Neural cell (in vitro differentiated cells): Measurements from ENCODE around the gene MRPS34. TPM values are rescaled to one million over a fixed set of nuclear protein-coding genes. Genes with fewer than 3 reads are reported as not detected.

ENCODE experiments used
- H2AFZ ChIP-seq: fragments of 200-600, 300-800 bp; sonication (generic), shearing (Covaris generic); 2 replicates; pipeline ENCODE4 v1.6.0; 2014; ENCODE audit warnings: low read depth, mild to moderate bottlenecking, antibody characterized with exemption, low read length, moderate library complexity
- H3F3A ChIP-seq: fragments of 200-600 bp; shearing (Covaris generic); 2 replicates; pipeline ENCODE4 v1.6.1; 2016; ENCODE audit warnings: mild to moderate bottlenecking, moderate library complexity, mixed read lengths, antibody characterized with exemption, low read length; ENCODE audit not compliant: insufficient read depth, poor library complexity, severe bottlenecking
- H3K27ac ChIP-seq: fragments of 200-600, 300-800 bp; sonication (generic), shearing (Covaris generic); 2 replicates; pipeline ENCODE4 v1.5.1; 2014; ENCODE audit warnings: mild to moderate bottlenecking, low read length, moderate library complexity
- H3K27me3 ChIP-seq: fragments of 300-800, 200-600 bp; sonication (generic), shearing (Covaris generic); 2 replicates; pipeline ENCODE4 v1.6.0; 2014; ENCODE audit warnings: mild to moderate bottlenecking, low read depth, low read length, moderate library complexity; ENCODE audit not compliant: insufficient read depth
- H3K36me3 ChIP-seq: fragments of 300-800, 200-600 bp; sonication (generic), shearing (Covaris generic); 2 replicates; pipeline ENCODE4 v1.5.1; 2014; ENCODE audit warnings: mild to moderate bottlenecking, antibody characterized with exemption, low read length, moderate library complexity; ENCODE audit not compliant: insufficient read depth
- H3K4me2 ChIP-seq: fragments of 300-800, 200-600 bp; sonication (generic), shearing (Covaris generic); 2 replicates; pipeline ENCODE4 v1.6.0; 2014; ENCODE audit warnings: mild to moderate bottlenecking, low read length
- H3K4me3 ChIP-seq: fragments of 300-800, 200-600 bp; sonication (generic), shearing (Covaris generic); 2 replicates; pipeline ENCODE4 v1.5.1; 2014; ENCODE audit warnings: mild to moderate bottlenecking, low read length, moderate library complexity
- H3K79me2 ChIP-seq: fragments of 200-600 bp; shearing (Covaris generic); replicated peaks from 2 replicates; pipeline ENCODE4 v1.6.0; 2014; ENCODE audit warnings: mild to moderate bottlenecking, low read length, moderate library complexity; ENCODE audit not compliant: insufficient read depth
- H3K9ac ChIP-seq: fragments of 300-800, 200-600 bp; sonication (generic), shearing (Covaris generic); 2 replicates; pipeline ENCODE4 v1.6.1; 2016; ENCODE audit warnings: mild to moderate bottlenecking, low read length, mixed read lengths
- H3K9me2 ChIP-seq: fragments of 200-600 bp; shearing (Covaris generic); 2 replicates; pipeline ENCODE4 v1.6.1; 2016; ENCODE audit warnings: mild to moderate bottlenecking, low read length, mixed read lengths; ENCODE audit not compliant: insufficient read depth
- H3K9me3 ChIP-seq: fragments of 200-600, 300-800 bp; sonication (generic), shearing (Covaris generic); 2 replicates; pipeline ENCODE4 v1.6.1; 2016; ENCODE audit warnings: mild to moderate bottlenecking, mixed run types, low read length, moderate library complexity, mixed read lengths
- H4K20me1 ChIP-seq: fragments of 200-600 bp; shearing (Covaris generic); 2 replicates; pipeline ENCODE4 v1.6.1; 2016; ENCODE audit warnings: mild to moderate bottlenecking, mixed run types; ENCODE audit not compliant: insufficient read depth
- CTCF ChIP-seq: fragments of 450-650 bp; IDR thresholded peaks from 2 replicates; pipeline ENCODE4 v1.5.1; 2014; ENCODE audit warnings: antibody characterized with exemption, mild to moderate bottlenecking, moderate library complexity; ENCODE audit not compliant: poor library complexity, severe bottlenecking
- EP300 ChIP-seq: fragments of 450-650 bp; conservative IDR thresholded peaks from 2 replicates; pipeline ENCODE4 v1.6.1; 2014; ENCODE audit warnings: antibody characterized with exemption, mild to moderate bottlenecking, moderate library complexity; ENCODE audit not compliant: poor library complexity, severe bottlenecking
- EZH2 ChIP-seq: fragments of 200-600, 300-800 bp; shearing (Covaris generic), sonication (generic); IDR thresholded peaks from 2 replicates; pipeline ENCODE4 v1.6.1; 2014; ENCODE audit warnings: antibody characterized with exemption, low read length, borderline replicate concordance, mild to moderate bottlenecking; ENCODE audit not compliant: insufficient read depth, poor library complexity, severe bottlenecking
- MXI1 ChIP-seq: fragments of 450-650 bp; conservative IDR thresholded peaks from 2 replicates; pipeline ENCODE4 v1.6.1; 2014; ENCODE audit warnings: antibody characterized with exemption, mild to moderate bottlenecking; ENCODE audit not compliant: poor library complexity, severe bottlenecking
- POLR2AphosphoS5 ChIP-seq: IDR thresholded peaks from 2 replicates; pipeline ENCODE4 v1.6.1; 2012
- RAD21 ChIP-seq: fragments of 450-650 bp; conservative IDR thresholded peaks from 2 replicates; pipeline ENCODE4 v1.6.1; 2014; ENCODE audit warnings: antibody characterized with exemption, mild to moderate bottlenecking, moderate library complexity
- SMC3 ChIP-seq: fragments of 450-650 bp; conservative IDR thresholded peaks from 2 replicates; pipeline ENCODE4 v1.6.1; 2014; ENCODE audit warnings: antibody characterized with exemption, mild to moderate bottlenecking, moderate library complexity; ENCODE audit not compliant: poor library complexity
- TAF1 ChIP-seq: IDR thresholded peaks from 2 replicates; pipeline ENCODE4 v1.6.1; 2012; ENCODE audit warnings: low read depth
- polyA plus RNA-seq: library from polyadenylated mRNA; depleted of rRNA; stranded (reverse); fragments of >200 nt; gene quantifications from 2 replicates; pipeline ENCODE4 v1.2.3, GENCODE V29; 2014
- TF ChIP-seq, protein P1 (sequence below): IDR thresholded peaks from 2 replicates; pipeline ENCODE4 v1.6.1; 2012; ENCODE audit warnings: borderline replicate concordance

Gene MRPS34
- polyA plus RNA-seq, 1 donor from 2014 or later = 113 TPM

DNA sequence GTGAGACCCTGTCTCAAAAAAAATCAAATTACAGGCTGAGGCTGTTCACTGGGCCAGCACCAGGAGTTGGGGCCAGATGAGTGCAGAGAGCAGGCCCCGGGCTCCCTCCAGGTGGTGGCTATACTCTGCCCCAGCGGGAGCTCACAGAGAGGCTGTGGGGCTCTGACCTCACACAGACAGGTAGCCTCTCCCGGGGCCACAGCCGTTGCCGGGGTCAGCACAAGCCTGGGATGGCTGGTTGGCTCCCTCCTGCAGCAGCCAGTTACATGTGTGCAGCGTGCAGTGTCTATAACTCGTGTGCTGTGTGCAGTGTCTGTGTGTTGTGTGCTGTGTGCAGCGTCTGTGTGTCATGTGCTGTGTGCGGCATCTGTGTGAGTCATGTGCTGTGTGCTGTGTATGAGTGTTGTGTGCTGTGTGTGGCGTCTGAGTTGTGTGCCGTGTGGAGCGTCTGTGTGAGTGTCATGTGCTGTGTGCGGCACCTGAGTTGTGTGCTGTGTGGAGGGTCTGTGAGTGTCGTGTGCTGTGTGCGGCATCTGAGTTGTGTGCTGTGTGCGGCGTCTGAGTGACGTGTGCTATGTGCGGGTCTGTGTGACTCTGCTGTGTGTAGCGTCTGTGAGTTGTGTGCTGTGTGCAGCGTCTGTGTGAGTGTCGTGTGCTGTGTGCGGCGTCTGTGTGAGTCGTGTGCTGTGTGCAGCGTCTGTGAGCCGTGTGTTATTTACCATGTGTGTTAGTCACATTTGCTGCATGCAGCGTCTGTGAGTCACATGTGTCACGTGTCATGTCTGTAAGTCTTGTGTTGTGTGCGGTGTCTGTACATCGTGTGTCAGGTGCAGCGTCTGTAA, 46.1 kb downstream of the MRPS34 start:
- no peak overlapping the region for H3K4me2 ChIP-seq
- no peak overlapping the region for H3K4me3 ChIP-seq
- TF ChIP-seq, protein P1, sequence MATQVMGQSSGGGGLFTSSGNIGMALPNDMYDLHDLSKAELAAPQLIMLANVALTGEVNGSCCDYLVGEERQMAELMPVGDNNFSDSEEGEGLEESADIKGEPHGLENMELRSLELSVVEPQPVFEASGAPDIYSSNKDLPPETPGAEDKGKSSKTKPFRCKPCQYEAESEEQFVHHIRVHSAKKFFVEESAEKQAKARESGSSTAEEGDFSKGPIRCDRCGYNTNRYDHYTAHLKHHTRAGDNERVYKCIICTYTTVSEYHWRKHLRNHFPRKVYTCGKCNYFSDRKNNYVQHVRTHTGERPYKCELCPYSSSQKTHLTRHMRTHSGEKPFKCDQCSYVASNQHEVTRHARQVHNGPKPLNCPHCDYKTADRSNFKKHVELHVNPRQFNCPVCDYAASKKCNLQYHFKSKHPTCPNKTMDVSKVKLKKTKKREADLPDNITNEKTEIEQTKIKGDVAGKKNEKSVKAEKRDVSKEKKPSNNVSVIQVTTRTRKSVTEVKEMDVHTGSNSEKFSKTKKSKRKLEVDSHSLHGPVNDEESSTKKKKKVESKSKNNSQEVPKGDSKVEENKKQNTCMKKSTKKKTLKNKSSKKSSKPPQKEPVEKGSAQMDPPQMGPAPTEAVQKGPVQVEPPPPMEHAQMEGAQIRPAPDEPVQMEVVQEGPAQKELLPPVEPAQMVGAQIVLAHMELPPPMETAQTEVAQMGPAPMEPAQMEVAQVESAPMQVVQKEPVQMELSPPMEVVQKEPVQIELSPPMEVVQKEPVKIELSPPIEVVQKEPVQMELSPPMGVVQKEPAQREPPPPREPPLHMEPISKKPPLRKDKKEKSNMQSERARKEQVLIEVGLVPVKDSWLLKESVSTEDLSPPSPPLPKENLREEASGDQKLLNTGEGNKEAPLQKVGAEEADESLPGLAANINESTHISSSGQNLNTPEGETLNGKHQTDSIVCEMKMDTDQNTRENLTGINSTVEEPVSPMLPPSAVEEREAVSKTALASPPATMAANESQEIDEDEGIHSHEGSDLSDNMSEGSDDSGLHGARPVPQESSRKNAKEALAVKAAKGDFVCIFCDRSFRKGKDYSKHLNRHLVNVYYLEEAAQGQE = no peak
- TF ChIP-seq TAF1 (no peak), SMC3 (no peak), POLR2AphosphoS5 (no peak), EP300 (no peak), MXI1 (no peak), RAD21 (no peak), CTCF (no peak), EZH2 (no peak)
- H3K27ac ChIP-seq = no peak overlapping the region
- H3K36me3 ChIP-seq = no peaks in the 10 kb centered on the region
- H3F3A ChIP-seq = no peaks in the 10 kb centered on the region
- H4K20me1 ChIP-seq = no peaks in the 10 kb centered on the region
- H3K79me2 ChIP-seq = peaks cover 13% of the 10 kb centered on the region
- no peaks in the 10 kb centered on the region for H3K9me2 ChIP-seq
- no peaks in the 10 kb centered on the region for H3K9me3 ChIP-seq
- no peaks in the 10 kb centered on the region for H3K27me3 ChIP-seq
- H3K9ac ChIP-seq = no peak overlapping the region
- H2AFZ ChIP-seq = no peak overlapping the region

DNA sequence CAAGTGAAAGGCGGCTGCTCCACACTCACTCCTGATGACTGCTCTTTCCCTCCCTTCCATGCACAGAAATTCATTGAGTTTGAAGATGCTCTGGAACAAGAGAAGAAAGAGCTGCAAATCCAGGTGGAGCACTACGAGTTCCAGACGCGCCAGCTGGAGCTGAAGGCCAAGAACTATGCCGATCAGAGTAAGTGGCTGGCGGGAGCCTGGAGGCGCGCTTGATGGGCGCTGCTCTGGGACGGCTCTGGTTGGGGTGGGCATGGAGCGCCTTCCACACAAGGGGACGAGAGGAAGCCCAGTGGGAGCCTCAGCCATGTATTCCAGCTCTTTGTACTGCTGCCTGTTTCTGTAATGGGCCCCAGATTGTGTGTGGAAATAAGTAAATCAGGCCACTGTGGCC, 48.4 kb downstream of the MRPS34 start:
- Histone ChIP-seq H3F3A (no peaks in the 10 kb centered on the region), H2AFZ (no peak overlapping the region), H3K36me3 (no peaks in the 10 kb centered on the region), H3K27me3 (no peaks in the 10 kb centered on the region), H3K9me3 (no peaks in the 10 kb centered on the region), H4K20me1 (no peaks in the 10 kb centered on the region), H3K9me2 (no peaks in the 10 kb centered on the region), H3K27ac (no peak overlapping the region), H3K79me2 (peaks cover 13% of the 10 kb centered on the region), H3K4me3 (no peak overlapping the region), H3K4me2 (no peak overlapping the region), H3K9ac (no peak overlapping the region)
- TF ChIP-seq RAD21 = no peak
- no peak for TF ChIP-seq CTCF
- TF ChIP-seq SMC3 = no peak
- TF ChIP-seq TAF1 = no peak
- no peak for TF ChIP-seq EP300
- TF ChIP-seq, protein P1 = no peak
- no peak for TF ChIP-seq MXI1
- TF ChIP-seq EZH2 = no peak
- TF ChIP-seq POLR2AphosphoS5 = no peak
